GM03348 (cell line): ENCODE data around the gene ZFP1.

Experiments
- DNase-seq: peaks from one replicate; pipeline ENCODE4 v3.0.0; 2012; ENCODE audit warnings: low spot score

The ZFP1 gene

GRCh38 chr16:75148311-75149195, at the start of gene ZFP1:
Gene ZFP1 (plus strand): TSS chr16:75148524. CDS start chr16:75152952, 4,428 bp downstream.
- DNase-seq: peak; percentile 99

GRCh38 chr16:75099075-75099667, 49.2 kb upstream of the ZFP1 start:
- DNase-seq: no peak

GRCh38 chr16:75099738-75100602, 48.4 kb upstream of the ZFP1 start:
- no peak for DNase-seq

- no peak for DNase-seq
These were observed 47.7 kb upstream of the ZFP1 start for GRCh38 chr16:75100603-75100990.

GRCh38 chr16:75101635-75102034, 46.7 kb upstream of the ZFP1 start:
- no peak for DNase-seq

GRCh38 chr16:75102595-75102994, 45.7 kb upstream of the ZFP1 start:
- no peak for DNase-seq

- DNase-seq: no peak
These were observed 44.3 kb upstream of the ZFP1 start for GRCh38 chr16:75103994-75104393.

- no peak for DNase-seq
These were observed 43.5 kb upstream of the ZFP1 start for GRCh38 chr16:75104836-75105235.

- DNase-seq: no peak
These were observed 42.8 kb upstream of the ZFP1 start for GRCh38 chr16:75105306-75106061.

GRCh38 chr16:75106351-75107274, 41.7 kb upstream of the ZFP1 start:
- no peak for DNase-seq

GRCh38 chr16:75107505-75107904, 40.8 kb upstream of the ZFP1 start:
- no peak for DNase-seq

GRCh38 chr16:75108792-75109731, 39.3 kb upstream of the ZFP1 start:
- peak; percentile 87 for DNase-seq

GRCh38 chr16:75109732-75110243, 38.5 kb upstream of the ZFP1 start:
- DNase-seq: no peak

GRCh38 chr16:75110637-75111513, 37.4 kb upstream of the ZFP1 start:
- peak; percentile 95 for DNase-seq

GRCh38 chr16:75111514-75111940, 36.8 kb upstream of the ZFP1 start:
- no peak for DNase-seq

GRCh38 chr16:75111961-75112733, 36.2 kb upstream of the ZFP1 start:
- DNase-seq: peak; percentile 7

GRCh38 chr16:75112734-75113491, 35.4 kb upstream of the ZFP1 start:
- peak; percentile 5 for DNase-seq
